Central memory CD8-positive, alpha-beta T cell (primary cell): ENCODE results near the gene CADPS.

Experiments used
- ATAC-seq: fragments of 150-1000 bp; cut with Tn5 transposase; replicated peaks from 2 replicates; pipeline ENCODE4 v1.10.0; 2022; ENCODE audit warnings: mild to moderate bottlenecking, moderate FRiP score, moderate number of reproducible peaks; ENCODE audit not compliant: poor library complexity, severe bottlenecking; ENCODE audit errors: extremely low read depth
- DNase-seq, 2 donors: peaks; one replicate each; pipeline ENCODE4 v3.0.0; 2021; ENCODE audit warnings: low spot score in 2 of 2
- H3K27ac Mint-ChIP-seq: one replicate; pipeline ENCODE4 v1.8.0; 2022; ENCODE audit warnings: low read depth, mild to moderate bottlenecking, moderate library complexity, mixed read lengths
- H3K27me3 Mint-ChIP-seq: one replicate; pipeline ENCODE4 v1.8.0; 2022; ENCODE audit warnings: mixed read lengths
- H3K36me3 Mint-ChIP-seq: one replicate; pipeline ENCODE4 v1.8.0; 2022; ENCODE audit warnings: mild to moderate bottlenecking, moderate library complexity, mixed read lengths; ENCODE audit not compliant: insufficient read depth
- H3K4me1 Mint-ChIP-seq: one replicate; pipeline ENCODE4 v1.8.0; 2022; ENCODE audit warnings: mixed read lengths
- H3K4me3 Mint-ChIP-seq: one replicate; pipeline ENCODE4 v1.8.0; 2022; ENCODE audit warnings: mild to moderate bottlenecking, moderate library complexity, mixed read lengths
- H3K9me3 Mint-ChIP-seq: one replicate; pipeline ENCODE4 v1.8.0; 2022; ENCODE audit warnings: mixed read lengths

Gene CADPS

DNA sequence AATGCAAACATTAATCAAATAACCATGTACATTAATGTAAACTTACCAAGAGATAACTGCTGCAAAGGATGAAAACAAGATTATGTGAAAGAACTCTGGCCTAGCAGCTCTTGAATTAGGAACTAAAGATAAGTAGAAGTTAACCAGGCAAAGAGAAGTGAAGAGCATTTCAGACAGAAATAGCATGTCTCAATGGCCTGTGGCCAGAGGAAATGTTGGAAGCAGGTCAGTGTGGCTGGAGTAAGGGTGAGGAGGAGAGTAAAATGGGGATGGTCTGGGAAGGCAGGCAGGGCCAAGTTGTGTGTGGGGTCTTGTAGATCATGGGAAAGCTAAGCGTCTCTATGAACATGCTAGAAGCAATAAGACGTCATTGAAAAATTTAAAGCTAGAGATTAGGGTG lies 192.4 kb downstream of the CADPS start:
- Mint-ChIP-seq H3K4me1 (no peaks in the 10 kb centered on the region), H3K9me3 (peaks cover 16% of the 10 kb centered on the region), H3K27me3 (no peaks in the 10 kb centered on the region), H3K36me3 (peaks cover 2% of the 10 kb centered on the region), H3K27ac (no peak overlapping the region), H3K4me3 (no peak overlapping the region)
- DNase-seq (no peak), ATAC-seq (no peak)

DNA sequence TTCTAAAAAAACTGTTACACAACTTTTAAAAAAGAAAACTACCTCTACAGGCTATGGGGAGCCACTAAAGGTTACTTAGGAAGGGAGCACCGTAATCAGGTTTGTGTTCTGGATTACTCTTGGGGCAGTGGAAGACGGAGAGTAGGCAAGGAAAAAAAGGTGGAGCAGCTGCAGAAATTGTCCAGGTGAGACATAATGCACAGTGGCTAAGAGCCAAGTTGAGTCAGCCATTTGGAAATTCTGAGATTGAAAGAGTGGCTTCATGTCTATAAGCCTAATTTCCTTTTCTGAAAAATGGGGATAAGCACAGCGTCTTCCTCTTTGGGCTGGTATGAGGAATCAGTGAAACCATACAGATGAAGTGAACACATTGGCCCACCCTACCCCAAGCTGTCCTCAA lies 195.2 kb downstream of the CADPS start:
- DNase-seq, result no peak
- Mint-ChIP-seq H3K27me3 (no peaks in the 10 kb centered on the region), H3K4me3 (no peak overlapping the region), H3K4me1 (no peaks in the 10 kb centered on the region), H3K36me3 (peaks cover 2% of the 10 kb centered on the region), H3K9me3 (peaks cover 16% of the 10 kb centered on the region), H3K27ac (no peak overlapping the region)
- ATAC-seq, result no peak

DNA sequence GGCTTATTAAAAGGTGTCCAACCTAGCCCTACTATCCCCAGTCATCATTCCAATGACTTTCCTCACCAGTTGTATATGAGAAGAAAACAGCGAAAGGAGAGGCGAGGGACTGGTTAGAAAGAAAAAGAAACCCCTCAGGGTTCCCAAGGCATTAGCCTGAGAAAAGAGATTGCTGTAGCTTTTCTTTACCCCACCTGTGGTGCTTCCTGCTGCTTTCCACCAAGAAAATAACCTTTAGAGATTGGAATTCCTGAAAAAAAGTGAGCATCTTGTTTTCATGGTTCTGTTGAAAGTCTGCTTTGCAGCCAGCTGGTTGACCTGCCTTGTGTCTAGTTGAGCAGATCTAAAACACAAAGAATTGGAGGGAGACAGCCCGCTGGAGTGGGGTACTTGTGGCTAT lies 196.4 kb downstream of the CADPS start:
- Mint-ChIP-seq H3K27me3 (no peaks in the 10 kb centered on the region), H3K9me3 (peaks cover 16% of the 10 kb centered on the region), H3K36me3 (peaks cover 2% of the 10 kb centered on the region), H3K4me1 (no peaks in the 10 kb centered on the region), H3K27ac (no peak overlapping the region), H3K4me3 (no peak overlapping the region)
- ATAC-seq (no peak), DNase-seq (no peak)

DNA sequence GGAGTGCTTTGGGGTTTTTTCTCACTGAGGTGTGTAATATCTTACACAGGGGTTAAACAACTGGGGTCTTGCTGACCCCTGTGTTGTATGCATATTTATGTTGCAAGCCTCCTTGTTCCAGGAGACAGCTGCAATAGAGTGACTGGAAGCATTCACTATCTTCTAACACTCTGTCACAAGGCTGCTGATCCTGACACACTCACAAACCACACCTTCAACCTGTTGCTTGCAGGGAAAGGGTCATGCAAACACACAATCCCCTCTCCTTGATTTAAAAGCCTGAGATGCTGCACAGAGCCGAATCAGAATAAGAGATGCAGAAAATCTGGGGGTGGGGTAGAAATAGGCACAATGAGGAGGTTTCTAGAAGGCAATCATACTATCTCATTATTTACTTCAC lies 197.3 kb downstream of the CADPS start:
- H3K27me3 Mint-ChIP-seq, result no peaks in the 10 kb centered on the region
- DNase-seq (no peak), ATAC-seq (no peak)
- peaks cover 2% of the 10 kb centered on the region for H3K36me3 Mint-ChIP-seq
- peaks cover 14% of the 10 kb centered on the region for H3K9me3 Mint-ChIP-seq
- no peak overlapping the region for H3K27ac Mint-ChIP-seq
- H3K4me1 Mint-ChIP-seq, result no peaks in the 10 kb centered on the region
- H3K4me3 Mint-ChIP-seq, result no peak overlapping the region

DNA sequence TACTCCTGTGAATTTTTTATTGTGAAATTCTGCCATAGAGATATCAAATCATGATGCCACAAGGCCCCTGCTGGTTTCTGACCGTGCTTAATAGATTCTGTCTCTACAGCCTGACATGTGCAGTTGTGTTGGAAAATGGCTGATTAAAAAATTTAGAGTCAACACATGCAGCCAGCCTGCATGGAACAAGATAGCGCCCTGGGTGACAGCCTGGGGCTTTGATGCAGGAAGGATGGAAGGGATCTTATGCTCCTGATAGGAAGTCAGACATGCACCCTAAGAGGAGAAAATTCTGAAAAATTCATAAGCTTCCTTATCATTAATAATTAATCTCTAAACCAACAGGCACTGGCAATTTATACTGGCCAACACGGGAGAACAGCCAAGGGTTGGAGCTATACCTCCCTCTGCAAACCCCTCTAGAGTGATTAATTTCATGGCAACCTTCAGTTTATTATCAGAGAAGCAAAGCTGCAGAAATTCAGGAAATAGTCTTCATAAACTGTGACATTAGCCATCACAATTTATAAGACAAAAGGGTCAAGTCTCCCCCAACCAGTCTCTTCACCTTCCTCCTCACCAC lies 198.4 kb downstream of the CADPS start:
- Mint-ChIP-seq H3K27ac (no peak overlapping the region), H3K27me3 (no peaks in the 10 kb centered on the region), H3K36me3 (peaks cover 2% of the 10 kb centered on the region), H3K9me3 (peaks cover 17% of the 10 kb centered on the region), H3K4me1 (no peaks in the 10 kb centered on the region), H3K4me3 (no peak overlapping the region)
- DNase-seq, result no peak
- ATAC-seq, result no peak

DNA sequence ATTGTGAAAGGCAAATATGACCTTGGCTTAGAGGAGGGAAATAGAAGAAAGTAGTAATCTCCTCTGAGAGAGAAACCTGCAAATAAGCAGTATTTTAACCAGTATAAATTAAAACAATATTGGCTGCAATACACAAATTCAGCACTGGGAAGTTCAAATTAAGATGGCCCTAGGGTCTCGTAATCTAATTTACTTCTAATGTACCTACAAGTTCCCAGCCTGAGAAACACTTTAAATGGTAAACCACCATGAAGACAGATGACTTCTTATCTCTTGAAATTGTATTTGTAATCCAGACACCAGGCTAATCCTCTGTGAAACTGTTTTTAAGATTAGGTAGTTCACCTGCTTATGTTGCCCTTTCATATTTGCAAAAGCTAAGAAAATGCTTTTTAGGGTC lies 199.7 kb downstream of the CADPS start:
- no peak overlapping the region for H3K27ac Mint-ChIP-seq
- H3K36me3 Mint-ChIP-seq, result no peaks in the 10 kb centered on the region
- DNase-seq (no peak), ATAC-seq (no peak)
- no peaks in the 10 kb centered on the region for H3K4me1 Mint-ChIP-seq
- H3K4me3 Mint-ChIP-seq, result no peak overlapping the region
- H3K27me3 Mint-ChIP-seq, result no peaks in the 10 kb centered on the region
- peaks cover 10% of the 10 kb centered on the region for H3K9me3 Mint-ChIP-seq

DNA sequence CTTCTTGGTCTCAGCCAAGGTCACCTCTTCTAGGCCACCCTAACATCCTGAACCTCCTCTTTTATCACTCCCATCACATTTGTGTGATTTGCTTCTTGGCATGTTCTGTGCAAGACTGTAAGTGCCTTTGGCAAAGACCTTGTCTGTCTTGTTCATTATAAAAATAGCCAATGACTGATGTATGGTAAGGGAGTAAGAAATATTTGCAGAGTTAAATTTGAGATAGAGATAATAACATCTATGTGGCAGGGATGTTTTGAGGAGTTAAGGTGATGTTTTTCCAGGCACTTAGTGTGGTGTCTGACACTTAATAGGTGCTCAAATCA lies 202.3 kb downstream of the CADPS start:
- DNase-seq, result no peak
- H3K9me3 Mint-ChIP-seq, result peaks cover 6% of the 10 kb centered on the region
- no peak overlapping the region for H3K4me3 Mint-ChIP-seq
- peaks cover 2% of the 10 kb centered on the region for H3K36me3 Mint-ChIP-seq
- H3K27ac Mint-ChIP-seq, result no peak overlapping the region
- no peaks in the 10 kb centered on the region for H3K27me3 Mint-ChIP-seq
- no peak for ATAC-seq
- no peaks in the 10 kb centered on the region for H3K4me1 Mint-ChIP-seq

DNA sequence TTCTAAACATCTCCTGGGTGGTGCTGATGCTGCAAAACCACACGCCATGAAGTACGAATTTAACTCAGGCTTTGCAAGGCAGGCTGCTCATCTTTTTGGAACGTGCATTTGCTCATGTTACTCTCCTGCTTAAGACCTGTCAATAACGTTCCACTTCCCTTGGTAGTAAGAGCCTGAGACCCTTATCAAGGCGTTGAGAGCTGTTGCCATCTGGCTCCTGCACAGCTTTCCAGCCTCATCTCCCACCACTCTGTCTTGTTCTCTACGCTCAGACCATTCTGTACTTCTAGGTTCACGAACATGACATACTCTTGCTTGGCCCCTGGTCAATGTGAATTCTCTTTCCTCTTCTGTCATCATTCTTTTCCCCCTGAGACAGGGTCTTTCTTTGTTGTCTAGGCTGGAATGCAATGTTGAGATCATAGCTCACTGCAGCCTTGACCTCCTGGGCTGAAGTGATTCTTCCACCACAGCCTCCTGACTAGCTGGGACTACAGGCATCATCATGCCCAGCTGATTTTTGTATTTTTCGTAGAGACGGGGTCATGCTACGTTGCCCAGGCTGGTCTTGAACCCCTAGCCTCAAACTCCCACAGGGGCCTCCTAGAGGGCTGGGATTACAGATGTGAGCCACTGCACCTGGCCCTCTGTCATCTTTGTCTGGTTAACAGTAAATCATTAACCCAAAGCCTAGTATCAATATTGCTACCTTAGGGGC lies 202.8 kb downstream of the CADPS start:
- Mint-ChIP-seq H3K4me3 (no peak overlapping the region), H3K9me3 (peaks cover 6% of the 10 kb centered on the region), H3K27me3 (no peaks in the 10 kb centered on the region), H3K36me3 (peaks cover 2% of the 10 kb centered on the region), H3K4me1 (no peaks in the 10 kb centered on the region), H3K27ac (no peak overlapping the region)
- no peak for DNase-seq
- no peak for ATAC-seq

DNA sequence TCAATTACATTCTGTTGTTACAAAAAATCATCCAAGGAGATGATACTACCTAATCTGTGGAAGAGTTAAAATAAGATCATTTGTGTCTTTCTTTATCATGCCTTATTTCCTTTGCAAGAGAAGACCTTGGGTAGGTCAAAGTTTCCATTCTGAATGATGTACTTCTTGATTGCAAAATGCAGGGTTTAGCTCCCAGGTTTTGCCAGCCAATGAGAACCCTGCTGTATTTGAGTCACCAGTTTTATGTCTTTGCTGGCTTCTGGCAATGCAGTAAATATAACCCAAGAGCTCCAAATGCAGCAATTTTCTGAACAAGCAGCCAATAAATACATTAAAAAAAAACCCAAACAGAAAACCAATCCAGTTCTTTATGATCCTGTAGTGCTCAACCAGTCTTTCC lies 204.9 kb downstream of the CADPS start:
- Mint-ChIP-seq H3K36me3 (peaks cover 2% of the 10 kb centered on the region), H3K4me3 (no peak overlapping the region), H3K27ac (no peak overlapping the region), H3K9me3 (peaks cover 6% of the 10 kb centered on the region), H3K27me3 (no peaks in the 10 kb centered on the region), H3K4me1 (no peaks in the 10 kb centered on the region)
- DNase-seq (no peak), ATAC-seq (no peak)

DNA sequence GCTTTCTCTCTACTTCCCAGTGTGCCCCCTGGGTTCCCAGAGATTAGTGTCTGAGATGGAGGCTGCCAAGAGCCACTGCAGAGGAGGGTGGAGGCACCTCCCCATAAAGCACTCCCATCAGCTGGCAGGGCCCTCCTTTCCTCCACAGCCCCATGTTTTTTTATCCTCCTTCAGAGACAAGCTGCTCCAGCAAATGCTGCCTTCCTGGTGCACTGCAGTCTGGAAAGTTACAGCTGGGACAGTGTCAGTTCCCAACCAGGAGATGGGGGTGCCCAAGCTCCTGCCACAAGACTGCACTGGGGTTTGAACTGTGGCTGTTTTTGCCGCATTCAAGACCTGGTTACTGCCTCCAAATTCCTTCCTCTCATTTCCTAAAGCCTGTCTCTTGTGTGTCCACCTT lies 206.1 kb downstream of the CADPS start:
- Mint-ChIP-seq H3K27ac (no peak overlapping the region), H3K4me3 (no peak overlapping the region), H3K4me1 (no peaks in the 10 kb centered on the region), H3K9me3 (peaks cover 6% of the 10 kb centered on the region), H3K36me3 (peaks cover 2% of the 10 kb centered on the region), H3K27me3 (no peaks in the 10 kb centered on the region)
- DNase-seq (no peak), ATAC-seq (no peak)

DNA sequence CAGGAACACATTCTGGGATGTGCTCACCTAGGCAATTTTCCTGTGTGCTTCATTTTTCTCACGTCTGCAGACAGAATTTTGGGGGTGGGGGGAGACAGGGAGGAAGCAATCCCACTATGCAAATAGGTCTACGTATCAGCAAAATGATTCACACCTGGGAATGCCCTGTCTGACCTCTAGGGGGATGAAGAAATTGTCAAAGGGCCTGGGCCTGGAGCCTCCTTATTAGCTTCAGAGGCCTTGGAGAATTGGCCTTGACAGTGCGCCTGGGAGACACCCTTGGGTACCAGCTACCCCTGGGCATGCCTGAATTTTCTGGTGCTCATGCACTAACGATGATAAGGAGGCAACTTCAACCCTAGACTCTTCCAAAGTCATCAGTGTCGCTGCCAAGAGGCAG lies 207.5 kb downstream of the CADPS start:
- H3K27ac Mint-ChIP-seq, result no peak overlapping the region
- no peaks in the 10 kb centered on the region for H3K27me3 Mint-ChIP-seq
- ATAC-seq (no peak), DNase-seq (no peak)
- no peaks in the 10 kb centered on the region for H3K4me1 Mint-ChIP-seq
- H3K36me3 Mint-ChIP-seq, result peaks cover 2% of the 10 kb centered on the region
- H3K9me3 Mint-ChIP-seq, result peaks cover 6% of the 10 kb centered on the region
- no peak overlapping the region for H3K4me3 Mint-ChIP-seq

DNA sequence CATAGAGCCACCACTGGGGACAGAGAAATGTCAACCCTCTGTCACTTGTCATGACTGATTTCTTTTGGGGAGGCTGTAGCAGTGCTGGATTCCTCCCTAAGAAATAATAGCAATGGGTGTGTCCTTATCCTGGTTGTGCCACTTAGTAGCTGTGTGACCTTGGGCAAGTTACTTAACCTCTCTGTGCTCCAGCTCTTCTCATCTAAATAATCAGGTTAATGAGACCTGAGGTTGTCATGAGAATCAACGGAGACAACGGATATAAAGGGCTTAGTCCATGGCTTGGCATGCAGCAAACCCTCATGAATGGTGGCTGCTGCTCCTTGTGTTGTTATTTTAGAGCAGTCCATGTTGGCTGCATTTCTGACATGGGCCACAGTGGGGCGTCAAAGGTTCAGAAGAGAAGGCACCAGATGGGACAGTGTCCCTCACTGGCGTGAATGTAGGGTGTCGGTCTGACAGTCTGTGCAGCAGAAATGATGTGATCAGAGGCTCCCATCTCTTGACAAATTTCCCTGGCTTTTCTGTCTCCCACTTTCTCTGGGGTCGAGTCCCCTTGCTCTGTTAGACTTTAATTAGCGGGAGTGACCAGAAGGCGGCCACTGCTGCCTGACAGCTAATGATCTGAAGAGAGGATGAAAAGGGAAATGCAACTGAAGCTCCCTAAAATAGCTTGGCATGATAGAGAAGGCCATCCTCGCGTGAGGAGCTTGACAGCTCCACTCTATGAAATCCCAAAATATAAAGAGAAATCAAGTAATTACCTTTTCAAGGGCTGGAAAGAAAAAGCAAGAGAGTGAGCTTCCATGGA lies 209.4 kb downstream of the CADPS start:
- no peak for DNase-seq
- no peak for ATAC-seq
- H3K36me3 Mint-ChIP-seq, result peaks cover 2% of the 10 kb centered on the region
- H3K27ac Mint-ChIP-seq, result no peak overlapping the region
- H3K9me3 Mint-ChIP-seq, result peaks cover 4% of the 10 kb centered on the region
- H3K27me3 Mint-ChIP-seq, result no peaks in the 10 kb centered on the region
- no peak overlapping the region for H3K4me3 Mint-ChIP-seq
- no peaks in the 10 kb centered on the region for H3K4me1 Mint-ChIP-seq

DNA sequence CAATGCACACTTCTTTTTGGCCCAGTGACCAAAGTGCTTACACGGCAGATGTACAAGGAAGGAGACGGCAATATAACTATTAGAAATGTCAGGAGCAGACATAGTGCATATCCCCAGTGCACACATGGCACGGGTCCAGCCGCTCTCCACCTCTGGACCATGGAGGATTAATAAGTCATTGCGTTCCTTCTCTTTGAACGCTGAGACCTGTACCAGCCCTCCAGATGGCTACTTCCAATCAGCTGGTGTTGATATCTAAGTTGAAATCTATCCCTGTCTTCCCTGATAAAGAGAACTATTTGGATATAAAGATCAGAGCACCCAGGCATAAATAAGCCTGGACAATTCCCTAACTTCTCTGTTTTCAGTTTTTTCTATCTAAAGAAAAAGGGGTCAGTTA lies 212.5 kb downstream of the CADPS start:
- no peak overlapping the region for H3K4me3 Mint-ChIP-seq

More for the DNA sequence above, 212.5 kb downstream of the CADPS start:
- Mint-ChIP-seq H3K9me3 (peaks cover 4% of the 10 kb centered on the region), H3K27me3 (no peaks in the 10 kb centered on the region), H3K36me3 (no peaks in the 10 kb centered on the region), H3K27ac (no peak overlapping the region), H3K4me1 (no peaks in the 10 kb centered on the region)
- DNase-seq (no peak), ATAC-seq (no peak)
